Endometrial microvascular endothelial cells (primary cell): ENCODE measurements around the gene ADH6. TPM values are rescaled to one million over a fixed set of nuclear protein-coding genes. Genes with fewer than 3 reads are reported as not detected.

Experiments used
- total RNA-seq: library from RNA; depleted of rRNA; stranded (reverse); fragments of >200 nt; gene quantifications from one replicate; pipeline ENCODE4 v1.2.3, GENCODE V29; 2015; ENCODE audit errors: inconsistent ontology term

Gene ADH6
- total RNA-seq, 1 donor from 2014 or later: not detected

Other genes with a start within 250 kb of the ADH6 start
- gene METAP1, start 223.5 kb downstream of the ADH6 start, total RNA-seq: 84.5 TPM
- gene ADH5, start 130.5 kb downstream of the ADH6 start, total RNA-seq: 139 TPM
- gene ADH4, start 74.9 kb downstream of the ADH6 start, total RNA-seq: not detected
- not detected for gene ADH1A, start 71.7 kb upstream of the ADH6 start, total RNA-seq
- gene ADH1B, start 102.2 kb upstream of the ADH6 start, total RNA-seq: not detected
- not detected for gene ADH1C, start 133.5 kb upstream of the ADH6 start, total RNA-seq
- not detected for gene ADH7, start 216.1 kb upstream of the ADH6 start, total RNA-seq